HG03565 (cell line): ENCODE results near the gene EWSR1.

Experiments
- ATAC-seq: cut with Tn5 transposase; IDR thresholded peaks from one replicate; pipeline ENCODE4 v1.9.1; 2021; ENCODE audit warnings: mild to moderate bottlenecking, moderate library complexity; ENCODE audit not compliant: unreplicated experiment

The EWSR1 gene

DNA sequence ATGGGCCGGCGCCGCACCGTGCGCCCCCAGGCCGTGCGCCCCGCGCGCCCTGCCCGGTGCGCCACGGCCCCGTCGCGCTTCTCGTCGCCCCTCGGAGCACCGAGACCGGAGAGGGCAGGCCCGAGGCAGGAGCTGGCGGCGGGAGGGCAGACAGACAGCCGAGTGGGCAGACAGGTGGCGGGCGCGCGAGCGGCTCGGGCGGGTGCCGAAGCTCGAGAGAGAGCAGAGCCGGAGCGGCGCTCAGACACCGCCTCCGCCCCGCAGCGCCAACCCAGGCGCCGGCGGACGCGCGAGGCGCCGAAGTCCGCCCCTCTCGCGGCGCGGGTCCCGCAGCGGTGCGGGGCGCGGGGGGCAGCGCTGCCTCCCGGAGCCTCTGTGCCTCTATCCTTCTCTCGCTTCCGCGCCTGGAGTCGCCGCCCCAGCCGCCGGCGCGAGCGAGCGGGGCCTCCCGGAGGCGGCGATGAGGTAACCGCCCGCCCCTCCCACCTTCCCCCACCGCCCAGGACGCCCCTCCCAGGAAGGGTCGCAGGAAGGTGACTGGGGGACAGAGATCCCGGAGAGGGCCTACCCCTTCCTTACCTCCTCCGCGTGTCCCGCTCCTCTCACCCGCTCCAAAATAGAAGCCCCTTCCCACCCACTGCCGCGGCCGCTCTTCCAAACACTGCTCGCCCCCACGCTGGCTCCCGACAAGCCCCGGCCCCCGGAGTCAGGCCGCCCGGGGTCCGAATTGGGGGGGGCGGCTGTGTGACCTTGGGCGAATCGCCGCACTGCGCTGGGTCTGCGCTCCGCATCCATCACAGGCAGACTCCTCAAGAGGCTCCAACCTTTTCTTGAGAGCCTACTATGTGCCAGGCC, 47.4 kb downstream of the EWSR1 start, which contains the start of gene RASL10A:
RASL10A (minus strand) TSS at position 412 of the 855 bp plus-strand sequence. CDS start 451 bp downstream, outside the sequence.
- ATAC-seq: no peak

DNA sequence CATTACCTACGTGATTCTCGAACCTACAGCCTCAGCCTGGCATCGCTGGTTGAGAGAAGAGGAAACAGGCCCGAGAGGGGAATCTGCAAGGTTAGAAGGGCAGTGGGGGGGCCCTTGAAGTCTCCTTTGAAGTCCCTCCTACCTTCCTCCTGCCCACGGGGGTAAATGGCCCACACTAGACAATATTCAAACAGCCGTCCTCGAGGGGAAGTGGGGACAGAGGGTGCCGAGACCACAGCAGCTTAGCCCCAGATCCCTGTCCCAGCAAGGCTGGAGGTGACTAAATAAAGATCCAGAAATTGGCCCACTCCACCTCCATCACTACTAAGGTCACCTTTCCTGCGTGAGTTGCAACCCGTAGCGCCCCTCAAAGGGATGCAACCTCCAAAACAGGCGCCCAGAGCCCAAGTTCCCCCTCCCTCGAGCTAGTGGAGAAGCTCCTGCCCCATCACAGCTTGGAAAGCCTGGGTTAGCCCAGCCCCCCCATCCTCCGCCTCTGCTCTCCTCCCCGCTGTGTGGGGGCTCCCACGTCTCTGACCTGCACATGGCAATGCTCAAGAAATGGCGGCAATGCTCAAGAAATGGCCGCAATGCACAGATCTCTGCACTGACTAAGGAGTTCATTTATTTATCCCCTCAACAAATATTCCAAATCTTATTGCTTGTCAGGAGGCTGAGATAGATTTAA, 48.2 kb downstream of the EWSR1 start:
- no peak for ATAC-seq

DNA sequence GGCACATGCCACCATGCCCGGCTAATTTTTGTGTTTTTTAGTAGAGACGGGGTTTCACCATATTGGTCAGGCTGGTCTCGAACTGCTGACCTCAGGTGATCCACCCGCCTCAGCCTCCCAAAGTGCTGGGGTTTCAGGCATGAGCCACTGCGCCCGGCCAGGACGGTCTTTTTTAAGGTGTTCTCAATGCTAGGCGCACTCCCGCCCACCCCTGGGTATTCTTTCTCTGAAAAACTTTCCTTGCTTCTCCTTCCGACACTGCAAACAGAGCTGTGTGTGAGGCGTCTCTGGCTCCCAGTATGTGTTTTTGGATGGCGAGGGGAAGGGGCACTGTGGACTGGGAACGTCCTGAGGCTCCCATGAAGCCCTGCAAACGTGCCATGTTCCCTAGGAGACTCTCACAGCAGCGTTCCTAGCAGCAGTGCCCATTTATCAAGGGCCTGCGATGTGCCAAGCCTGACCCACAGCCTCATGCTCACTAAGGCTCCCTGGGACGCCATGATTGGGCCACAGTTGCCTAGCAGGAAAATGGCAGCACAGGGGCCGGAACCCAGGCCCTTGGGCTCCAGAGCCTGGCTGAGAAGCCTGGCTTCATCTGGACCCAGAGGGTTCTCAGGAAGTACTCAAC, 49.9 kb downstream of the EWSR1 start:
- ATAC-seq: no peak

DNA sequence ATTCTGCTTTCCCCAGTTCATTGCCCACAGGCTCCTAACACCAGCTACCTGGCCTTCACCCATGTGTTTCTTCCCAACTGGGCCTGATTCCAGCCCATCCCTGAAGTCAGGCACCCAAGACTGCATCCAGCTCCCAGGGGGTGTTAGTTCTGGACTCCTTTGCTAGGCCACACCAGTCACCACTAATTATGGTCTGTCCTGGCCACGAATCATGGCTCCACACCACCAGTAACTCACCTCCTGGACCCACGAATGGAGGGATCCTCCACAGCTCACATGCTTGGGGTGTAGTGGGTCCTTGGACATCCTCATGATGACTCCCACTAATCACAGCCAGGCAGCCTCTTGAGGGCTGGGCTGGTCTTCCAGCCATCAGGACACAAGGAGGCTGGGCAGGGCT, 51.0 kb downstream of the EWSR1 start:
- no peak for ATAC-seq

DNA sequence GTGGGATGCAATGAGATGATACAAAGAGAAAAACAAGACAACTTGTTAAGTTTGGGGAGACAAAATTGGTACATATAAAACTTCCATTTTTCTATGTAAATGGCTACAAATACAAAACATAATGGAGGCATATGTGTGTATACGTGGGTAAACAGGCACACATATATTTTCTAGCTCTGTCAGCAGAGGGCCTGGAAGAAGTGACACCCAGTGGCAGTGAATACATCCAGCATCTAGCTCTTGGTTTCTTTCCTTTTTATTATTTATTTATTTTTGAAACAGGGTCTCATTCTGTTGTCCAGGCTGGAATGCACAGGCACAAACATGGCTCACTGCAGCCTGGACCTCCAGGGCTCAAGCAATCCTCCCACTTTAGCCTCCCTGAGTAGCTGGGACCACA, 52.5 kb downstream of the EWSR1 start:
- no peak for ATAC-seq

DNA sequence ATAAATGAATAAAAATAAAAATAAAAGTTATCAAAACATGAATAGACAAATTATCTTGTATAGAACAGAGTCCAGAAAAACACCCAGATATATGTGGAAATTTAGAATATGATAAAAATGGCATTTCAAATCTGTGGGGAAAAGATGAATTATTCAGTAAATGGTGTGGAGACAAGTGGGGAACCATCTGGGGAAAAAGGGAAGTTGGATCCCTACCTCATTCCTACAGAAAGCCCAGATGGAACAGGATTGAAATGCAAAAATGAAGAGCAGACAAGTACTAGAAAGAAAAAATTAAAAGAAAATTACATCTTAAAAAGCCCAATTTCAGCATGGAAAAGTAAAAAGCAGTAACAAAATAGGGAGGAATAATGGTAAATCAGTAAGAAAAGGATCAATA, 55.6 kb downstream of the EWSR1 start:
- ATAC-seq: no peak

DNA sequence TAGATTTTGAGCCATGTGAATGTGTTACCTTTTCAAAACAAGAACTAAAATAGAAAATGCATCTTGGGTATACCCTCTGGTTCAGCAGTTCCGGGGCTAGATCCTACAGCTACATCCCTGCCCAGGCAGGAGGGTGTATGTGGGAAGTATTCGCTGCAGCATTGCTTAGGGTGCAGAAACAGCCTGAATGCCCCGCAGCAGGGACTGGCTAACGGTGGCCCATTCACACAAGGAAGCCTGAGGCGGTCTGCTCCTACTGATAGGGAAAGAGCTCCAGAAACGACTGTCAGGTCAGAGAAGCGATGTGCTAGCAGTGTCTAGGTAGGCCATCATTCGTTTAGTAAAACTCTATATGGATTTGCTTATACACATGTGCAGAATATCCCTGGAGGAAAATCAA, 57.3 kb downstream of the EWSR1 start:
- ATAC-seq: no peak

DNA sequence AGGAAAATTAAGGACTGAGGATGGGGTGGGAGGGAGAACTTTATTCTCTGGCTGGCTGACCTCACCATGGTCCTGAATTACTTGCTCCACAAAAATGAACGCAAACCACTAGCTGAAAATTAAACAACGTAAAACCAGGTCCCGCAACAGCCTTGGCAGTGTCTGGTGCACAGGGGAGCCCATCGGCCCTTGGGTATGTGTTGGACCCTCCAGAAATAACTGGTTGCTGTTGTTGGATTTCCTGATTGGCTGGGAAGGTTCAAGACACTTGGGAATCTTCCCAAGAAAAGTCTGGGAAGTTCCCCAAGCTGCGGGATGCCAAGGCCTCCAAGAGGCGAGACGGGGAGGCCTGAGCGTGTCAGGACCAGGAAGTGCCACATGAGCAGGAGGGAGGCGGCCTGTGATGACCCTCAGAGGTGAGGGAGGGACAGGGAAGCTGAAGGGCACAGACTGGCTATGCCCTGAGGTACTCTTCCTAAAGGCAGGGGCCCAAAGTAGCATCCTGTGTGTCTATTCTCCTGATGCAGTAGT, 57.8 kb downstream of the EWSR1 start:
- ATAC-seq: no peak

DNA sequence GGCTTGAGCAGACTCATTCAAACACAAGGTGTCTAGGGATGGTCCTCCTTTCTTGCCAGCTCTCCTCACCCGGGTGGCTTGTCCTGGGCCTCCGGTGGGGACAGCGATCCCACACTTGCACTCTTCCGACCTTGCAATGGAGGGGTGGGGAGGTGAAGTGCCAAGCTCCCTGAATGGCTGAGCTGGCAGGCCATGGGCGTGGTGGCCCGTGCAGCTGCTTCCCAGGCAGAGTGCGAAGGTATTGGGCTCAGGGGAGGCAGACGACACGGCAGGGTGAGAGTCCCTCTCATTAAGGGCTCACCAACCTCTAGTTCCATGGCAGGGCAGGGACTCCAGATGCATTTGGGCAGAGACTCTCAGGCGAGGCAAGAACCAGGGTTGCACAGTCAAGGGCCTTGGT, 58.4 kb downstream of the EWSR1 start:
- ATAC-seq: no peak

DNA sequence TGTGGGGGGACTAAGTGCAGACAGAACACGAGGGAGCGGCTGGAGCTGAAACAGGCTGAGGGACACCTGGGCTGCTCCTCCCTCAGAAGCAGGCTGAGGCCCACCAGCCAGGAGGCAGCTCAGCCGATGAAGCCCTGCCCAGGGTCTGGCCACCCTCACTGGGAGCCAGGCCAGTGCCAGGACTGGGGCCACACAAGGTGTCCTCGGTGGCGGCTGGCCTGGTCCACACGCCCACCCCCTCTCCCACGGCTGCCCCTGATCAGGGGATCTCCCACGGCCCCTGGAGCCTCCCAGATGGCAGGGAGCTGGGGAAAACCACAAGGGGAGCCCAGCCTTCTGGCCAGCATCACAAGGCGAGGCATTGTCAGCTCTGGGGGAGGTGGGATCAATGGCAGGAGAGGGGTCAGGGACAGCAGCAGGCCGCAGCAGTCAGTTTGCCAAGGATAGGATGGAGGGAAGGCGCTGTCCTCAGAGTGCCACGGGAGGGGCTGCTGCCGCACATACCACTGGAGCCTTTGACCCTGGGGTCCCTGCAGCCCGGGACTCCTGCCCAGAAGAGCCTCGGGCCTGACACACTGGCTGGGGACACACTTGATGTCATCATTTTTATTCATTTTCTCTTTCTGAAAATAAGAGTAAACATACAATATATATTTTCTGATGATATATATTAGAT, 59.2 kb downstream of the EWSR1 start:
- ATAC-seq: no peak

DNA sequence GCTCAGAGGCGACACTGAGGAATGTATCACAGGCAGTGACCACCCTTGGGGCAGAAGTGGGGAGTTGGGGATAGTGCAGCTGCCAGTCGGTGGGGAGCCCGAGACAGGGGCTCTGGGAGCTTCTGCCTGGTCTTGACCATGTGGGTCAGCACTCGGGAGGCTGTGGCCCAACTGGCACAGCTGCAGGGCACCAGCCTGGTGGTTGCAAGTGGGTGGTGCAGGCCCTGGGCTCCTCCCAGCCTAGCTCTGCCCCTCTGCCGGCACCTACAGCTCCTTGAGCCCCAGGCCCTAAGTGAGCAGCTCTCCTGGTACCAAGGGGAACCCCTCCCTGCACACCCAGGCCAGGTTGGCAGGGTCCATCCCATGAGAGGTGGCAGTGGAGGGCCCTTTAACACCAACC, 60.0 kb downstream of the EWSR1 start:
- no peak for ATAC-seq

DNA sequence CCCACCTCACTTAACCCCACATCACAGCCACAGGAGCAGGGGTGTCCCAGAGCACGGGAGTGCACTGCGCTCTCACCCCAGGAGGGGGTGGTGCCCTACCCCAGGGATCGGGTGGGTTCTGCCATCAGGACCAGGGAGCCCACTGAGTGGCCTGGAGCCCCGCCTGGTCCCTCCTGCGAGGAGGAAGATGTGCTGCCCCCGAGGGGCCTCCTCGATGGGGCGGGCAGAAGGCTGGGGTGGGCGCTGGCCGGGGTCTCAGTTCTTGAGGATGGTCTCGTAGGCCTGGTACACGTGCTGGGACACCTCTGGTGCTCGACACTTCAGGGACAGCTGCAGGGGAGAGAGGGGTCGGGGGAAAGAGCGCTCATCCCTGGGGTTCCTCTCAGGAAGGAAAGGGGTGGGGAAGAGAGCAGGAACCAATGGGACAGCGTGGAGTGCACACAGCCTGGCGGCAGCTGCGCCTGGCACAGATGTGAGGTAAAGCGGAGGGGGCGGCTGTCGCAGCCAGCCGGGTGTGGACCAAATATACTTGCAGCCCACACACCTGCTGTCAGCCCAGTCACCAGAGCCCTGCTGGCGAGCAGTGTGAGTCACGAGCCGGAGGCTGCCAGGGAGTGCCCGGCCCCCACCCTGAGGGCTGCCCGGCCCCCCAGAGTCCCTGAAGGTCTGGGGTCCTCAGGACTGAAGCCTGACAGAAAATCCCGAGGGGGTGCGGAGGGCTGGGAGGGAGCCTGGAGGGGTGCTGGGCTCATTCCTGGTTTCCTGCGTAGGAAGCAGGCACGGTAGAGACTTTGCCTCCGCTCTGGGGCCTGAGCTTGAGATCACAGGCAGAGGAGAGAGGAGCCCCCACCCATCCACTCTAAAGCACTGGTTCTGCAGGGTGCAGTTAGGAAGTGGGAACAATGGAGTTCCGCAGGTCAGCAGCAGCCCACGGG, 60.8 kb downstream of the EWSR1 start:
- no peak for ATAC-seq

DNA sequence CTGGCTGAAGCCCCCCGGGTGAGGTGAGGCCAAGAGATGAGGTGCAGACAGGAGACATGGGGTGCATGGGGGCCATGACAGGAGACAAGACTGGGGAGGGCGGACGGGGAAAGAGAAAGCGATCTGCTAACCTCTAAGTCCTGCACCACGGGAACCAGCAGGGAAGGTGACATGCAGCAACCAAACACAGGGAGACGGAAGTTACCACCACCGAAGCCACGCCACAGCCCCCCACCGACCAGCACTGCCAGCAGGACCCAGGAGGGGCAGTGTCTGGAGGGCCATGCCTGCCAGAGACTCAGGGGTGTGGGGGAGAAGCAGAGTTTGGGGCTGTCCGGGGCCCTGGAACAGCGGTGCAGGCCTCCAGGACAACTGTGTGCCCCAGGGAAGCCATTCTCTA, 61.5 kb downstream of the EWSR1 start:
- ATAC-seq: no peak

DNA sequence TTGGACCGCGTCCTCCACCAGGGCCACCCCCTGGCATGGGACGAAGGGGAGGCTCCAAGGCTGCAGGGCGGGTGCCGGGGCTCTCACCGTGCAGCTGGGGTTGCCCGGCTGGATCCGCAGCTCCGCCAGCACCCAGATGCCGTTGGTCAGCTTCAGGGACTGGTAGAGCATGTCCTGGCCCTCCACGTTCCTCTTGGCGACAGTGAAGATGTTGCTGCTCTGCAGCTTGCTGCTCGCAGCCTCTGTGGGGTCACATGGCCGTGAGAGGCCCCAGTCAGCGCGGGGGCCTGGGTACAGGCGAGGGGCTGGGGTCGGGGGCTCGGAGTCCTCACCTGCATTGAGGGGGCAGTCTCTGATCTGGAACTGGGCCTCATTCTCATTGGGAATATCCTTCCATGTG, 62.2 kb downstream of the EWSR1 start:
- no peak for ATAC-seq

DNA sequence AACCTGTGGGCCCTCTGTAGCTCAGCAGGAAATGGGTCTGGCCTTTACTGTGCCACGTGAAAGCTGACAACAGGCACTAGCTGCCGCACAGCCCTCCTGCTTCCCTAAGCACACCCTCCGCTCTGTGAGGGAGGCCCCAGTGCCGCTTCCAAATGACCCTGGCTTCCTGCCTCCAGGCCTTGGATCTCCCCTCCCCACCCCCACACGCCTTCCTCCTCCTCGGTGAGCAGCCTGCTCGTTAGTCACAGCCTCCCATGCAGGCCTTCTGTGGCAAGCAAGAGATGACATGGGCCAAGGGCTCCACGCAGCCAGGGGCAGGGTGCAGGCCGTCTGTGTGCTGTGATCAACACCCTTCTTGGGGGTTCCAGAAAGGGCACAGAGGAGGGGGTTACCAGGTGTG, 62.7 kb downstream of the EWSR1 start:
- no peak for ATAC-seq

DNA sequence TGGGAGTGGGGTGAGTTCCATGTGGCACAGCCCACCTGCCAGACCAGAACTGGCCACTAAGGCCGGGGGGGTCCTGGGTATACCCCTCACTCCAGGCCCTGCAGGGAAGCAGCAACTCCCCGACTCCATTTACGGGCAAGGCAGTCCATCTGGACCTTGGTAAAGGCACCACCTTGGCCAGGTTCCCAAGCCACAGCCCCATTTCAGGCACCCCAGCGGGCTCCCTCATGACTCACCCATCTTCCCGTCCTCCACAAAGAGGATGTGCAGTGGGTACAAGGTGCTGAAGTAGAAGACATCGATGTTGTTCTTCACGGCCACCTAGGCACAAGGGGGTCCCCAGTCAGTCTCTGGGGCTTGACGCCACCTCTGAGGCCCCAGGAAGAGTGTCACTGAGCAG, 63.1 kb downstream of the EWSR1 start:
- ATAC-seq: no peak

DNA sequence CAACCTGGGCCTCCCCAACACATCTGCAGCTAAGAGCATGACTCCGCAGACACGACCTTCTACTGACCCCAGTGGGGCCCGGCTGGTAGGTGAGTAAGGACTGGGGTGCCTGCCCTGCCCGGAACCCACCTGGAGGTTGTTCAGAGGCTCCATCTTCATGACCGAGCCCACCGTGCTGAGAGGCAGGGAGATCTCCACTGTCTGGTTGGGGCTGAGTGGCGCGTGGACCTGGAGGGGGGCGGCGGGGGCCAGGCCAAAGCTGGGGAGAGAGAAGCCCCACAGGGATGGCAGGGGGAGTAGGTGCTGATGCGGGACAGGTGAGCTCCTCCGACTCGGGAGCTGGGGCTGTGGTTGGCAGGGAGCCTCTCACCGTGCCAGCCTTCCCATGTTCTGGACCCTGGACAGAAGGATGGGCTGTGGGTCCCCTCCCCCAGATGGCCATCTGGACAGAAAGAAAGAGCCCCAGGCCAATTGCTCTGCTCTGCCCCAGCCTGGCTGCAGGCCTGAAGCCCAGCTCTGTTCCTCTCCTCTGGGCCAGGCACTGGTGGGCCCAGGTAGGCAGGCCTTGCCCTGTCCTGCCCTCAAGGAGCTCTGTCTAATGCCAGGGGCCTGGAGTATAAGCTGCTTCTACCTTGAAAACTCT, 63.7 kb downstream of the EWSR1 start:
- no peak for ATAC-seq

DNA sequence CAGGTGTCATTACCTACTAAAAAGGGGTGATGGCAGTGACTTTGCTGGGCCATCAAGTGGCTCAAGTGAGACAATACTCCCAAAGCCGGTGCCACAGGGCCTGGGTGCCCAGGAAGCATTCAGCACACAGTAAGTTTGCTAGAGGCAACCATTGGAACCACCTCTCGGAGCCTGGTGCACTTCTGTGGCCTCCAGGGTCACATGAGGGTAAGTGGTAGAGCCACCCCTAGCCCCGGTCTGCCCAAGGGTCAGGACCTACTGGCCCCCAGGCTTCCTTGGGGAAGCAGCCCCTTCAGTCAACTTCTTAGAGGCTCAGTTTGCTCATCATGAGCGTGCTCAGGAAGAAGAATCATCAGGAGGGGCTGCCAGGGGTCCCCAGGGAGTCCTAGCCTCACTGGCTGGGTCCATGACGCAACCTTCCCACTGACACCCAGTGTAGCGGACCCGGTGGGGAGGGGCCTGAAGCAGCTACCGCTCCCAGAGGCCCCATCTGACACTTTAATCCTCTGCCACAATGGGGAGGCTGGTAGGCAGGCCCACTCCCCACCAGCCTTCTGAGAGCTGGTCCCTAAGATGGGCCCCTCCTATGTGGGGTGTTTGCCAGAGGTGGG, 64.9 kb downstream of the EWSR1 start:
- no peak for ATAC-seq

DNA sequence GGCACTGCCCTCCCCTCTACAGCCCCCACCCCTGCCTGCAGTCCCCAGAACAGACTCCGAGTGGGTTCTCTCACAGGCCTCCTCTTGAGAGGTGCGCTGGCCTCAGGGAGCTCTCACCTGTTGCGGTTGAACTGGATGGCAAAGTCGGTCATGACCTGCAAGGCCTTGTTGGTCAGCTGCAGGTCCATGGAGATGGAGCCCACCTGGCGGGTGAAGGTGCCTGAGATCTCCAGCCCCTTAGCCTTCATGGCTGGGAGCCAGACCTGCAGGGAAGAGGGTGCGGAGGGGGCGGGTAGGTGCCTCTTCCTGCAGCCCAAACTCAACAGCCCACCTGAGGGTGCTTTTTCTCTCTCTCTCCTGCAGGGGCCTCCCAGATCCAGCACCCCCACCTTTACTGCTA, 66.1 kb downstream of the EWSR1 start:
- no peak for ATAC-seq
